GM18861 (cell line): ENCODE results near the gene NGEF.

Experiments used
- ATAC-seq: cut with Tn5 transposase; IDR thresholded peaks from one replicate; pipeline ENCODE4 v1.9.1; 2021; ENCODE audit not compliant: unreplicated experiment

The NGEF gene

DNA sequence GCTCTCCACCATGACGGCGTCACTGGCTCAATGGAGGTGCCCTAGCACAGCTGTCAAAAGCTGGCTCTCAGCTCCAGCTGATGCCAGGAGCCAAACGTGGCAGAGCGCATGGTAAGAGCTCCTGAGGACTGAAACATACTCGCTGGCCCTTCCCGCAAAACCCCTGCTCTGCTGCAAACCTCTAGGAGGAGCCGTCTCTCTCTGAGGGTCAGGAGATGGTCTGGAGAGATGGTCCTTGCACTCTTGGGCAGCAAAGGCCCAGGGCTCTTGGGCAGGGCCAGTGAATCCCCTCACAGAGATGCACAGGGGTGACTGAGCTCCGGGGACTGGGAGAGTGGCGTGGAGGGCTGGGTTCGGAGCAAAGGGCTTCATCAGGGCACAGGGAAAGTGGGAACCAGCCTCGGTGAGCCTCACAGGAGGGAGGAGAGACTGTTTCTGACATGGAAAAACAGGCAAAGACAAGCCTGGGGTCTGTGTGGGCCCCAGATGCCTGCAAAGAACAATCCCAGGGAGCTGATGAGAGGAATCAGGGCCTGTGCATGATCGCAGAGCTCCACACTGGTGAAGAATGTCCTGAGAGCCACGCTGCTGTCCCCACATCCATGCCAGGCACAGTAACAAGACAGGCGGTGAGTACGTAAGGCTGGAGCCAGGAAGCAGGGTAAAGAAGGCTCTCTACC, 125.7 kb downstream of the NGEF start:
- ATAC-seq, result no peak

DNA sequence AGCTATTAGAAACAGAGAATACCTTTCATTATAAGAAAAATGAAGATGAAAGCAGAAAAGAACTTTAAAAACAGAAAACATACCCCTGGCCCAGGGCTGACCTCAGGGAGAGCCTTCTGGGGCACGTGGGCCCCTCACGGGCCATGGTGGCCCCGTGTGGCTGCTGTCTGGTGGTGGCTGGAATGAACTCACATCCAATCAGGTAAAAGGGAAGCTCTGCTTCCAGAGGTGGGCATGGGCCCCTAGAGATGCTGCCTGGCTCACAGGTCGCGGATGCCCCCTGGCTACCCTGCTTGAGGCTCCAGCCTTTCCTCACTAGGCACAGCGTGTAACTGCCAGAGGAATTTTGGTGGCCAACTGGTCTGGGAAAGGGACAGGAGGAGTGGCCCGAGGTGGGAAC, 126.4 kb downstream of the NGEF start:
- ATAC-seq, result no peak

DNA sequence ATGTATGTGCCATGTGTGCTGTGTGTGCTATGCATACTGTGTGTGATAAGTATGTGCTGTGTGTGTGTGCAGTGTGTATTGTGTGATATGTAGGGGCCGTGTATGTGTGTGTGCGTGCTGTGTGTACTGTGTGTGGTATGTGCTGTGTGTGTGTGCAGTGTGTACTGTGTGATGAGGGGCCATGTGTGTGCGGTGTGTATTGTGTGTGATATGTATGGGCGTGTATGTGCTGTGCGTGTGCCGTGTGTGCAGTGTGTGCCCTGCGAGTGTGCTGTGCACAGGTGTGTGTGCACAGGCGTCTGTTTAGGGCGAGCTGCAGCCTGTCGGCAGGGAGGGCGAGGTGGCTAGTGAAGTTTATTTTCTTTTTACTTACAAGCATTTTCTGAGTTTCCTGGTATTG, 126.9 kb downstream of the NGEF start:
- ATAC-seq, result no peak

DNA sequence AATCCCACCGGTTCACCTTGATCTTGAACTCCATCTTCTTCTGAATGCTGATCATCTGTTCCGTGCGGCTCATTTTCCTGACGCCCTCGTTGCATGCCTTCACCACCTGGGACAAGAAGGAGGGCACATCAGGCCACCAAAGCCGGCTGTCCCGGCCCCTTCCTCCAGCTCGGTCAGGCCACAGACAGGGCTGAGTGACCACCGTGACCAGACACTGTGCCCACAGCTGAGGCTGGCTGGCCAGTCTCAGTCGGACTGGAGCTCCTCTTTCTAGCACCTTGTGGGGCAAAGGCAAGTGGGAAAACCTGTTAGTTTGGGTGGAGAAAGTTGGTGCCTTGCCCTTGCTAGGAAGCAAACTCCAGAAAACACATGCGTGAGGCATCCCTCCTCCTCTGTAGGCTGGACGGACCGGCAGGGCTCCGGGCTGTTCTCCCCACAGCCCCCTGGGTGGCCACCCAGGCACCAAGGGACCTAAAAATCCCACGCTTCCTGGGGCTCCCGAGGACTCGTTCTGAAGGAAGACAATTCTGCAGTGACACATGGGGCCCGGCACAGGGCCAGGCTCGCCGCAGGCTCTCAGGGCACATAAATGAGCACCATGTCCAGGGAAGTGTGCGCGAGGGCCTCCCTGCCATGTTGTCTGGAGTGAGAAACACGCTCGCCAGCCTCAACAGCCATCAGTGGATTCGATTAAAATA, 127.6 kb downstream of the NGEF start:
- ATAC-seq, result no peak

DNA sequence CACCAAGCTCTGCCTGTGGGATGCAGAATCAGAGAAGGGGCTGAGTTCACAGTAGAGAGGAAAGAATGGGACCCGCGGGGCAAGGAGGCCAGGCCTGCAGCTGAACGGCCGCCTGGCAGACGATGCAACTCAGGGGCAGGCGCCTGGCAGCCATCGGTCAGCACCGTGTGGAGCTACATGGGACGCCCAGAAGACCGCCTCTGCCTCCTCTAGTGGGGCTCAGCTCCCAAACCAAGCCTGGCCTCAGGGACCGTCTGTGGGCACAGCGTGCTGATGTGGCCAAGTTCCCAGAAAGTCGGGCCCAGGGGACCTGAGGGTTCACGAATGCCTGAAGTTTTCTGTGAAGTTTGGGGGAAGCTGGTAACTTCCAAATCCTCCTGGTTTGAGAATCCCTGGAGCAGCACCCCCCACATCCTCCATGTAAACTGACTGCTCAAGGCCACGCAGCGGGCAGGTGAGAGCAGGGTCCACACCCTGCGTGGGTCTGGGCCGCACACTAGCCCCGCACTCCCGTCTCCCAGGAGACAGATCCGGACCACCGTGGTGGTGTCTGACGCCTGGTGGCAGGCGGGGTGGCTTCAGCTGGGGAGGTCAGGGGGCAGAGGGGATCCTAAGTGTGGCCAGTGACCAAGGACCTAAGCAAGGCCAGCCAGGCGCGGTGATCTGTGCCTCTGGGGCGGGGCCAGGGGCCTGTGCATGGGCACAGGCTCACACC, 128.3 kb downstream of the NGEF start:
- ATAC-seq, result no peak

DNA sequence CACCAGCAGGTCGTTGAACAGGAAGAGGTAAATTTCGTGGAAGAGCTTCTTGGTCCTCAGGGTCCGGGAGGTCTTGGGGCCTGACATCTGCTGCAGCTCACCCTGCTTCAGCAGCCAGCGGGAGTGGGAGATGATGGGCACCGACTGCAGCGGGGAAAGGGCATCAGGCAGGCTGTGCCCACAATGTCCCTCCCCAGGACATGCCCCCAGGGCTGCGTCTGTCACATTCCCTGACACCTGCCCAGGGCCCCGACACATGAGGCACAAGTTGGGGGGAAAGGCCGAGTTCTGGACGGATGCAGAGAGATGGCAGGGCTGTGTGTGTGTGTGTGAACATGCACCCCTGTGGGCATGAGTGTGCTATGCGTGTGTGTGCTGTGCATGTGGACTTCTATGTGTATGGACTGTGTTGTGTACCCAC, 129.0 kb downstream of the NGEF start:
- no peak for ATAC-seq

DNA sequence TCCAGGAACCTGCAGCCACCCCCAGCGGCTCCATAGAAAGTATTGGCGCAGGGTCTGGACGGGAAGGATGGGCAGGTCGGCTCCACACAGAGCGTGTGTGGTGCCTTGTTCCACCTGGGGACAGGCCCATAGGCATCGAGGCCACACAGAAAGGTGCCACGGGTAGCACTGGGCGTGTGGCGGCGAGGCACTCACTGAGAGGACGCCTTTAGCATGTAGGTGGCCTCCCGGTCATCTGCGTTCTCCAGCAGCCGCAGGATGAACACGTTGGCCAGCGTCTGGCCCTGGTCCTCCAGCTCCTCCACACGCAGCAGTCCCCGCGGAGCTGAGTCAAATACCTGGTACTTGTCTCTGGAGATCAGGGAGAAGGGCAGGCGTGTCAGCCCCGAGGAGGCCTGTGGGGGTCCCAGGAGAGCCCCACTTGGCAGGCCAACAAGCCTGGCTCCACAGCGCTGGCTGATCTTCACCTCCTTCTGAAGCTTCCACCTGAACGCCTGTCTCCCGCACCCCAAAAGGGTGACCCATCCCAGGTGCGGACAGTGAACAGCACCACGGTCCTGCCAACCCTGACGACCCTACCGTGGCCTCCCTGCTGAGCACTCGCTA, 129.8 kb downstream of the NGEF start:
- ATAC-seq, result no peak

DNA sequence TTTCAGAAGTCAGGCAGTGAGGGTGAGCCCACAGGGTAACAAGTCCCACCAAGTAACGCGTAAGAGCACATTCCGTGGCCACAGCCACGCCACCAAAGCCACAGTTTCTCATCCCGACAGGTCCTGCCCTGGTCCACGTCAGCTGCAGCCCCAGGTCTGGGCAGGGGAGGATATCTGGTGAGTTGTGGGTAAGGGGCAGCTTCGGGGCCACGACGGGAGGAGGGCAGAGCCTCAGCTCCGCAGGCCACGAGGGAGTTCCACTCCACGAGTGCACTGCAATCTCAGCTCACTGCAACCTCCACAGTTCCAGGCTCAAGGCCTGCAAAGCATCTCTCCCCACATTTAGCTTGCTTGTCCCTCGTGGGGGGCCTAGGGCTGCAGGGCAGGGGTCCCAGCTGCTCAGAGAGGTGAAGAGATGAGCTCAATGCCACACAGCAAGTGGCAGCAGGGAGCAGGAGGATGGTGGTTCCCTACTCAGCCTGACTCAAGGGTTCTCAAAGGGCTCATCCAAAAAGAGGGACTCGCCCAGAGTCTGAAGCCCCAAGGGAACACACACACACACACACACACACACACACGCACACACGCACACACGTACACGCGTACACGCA, 130.4 kb downstream of the NGEF start:
- no peak for ATAC-seq

DNA sequence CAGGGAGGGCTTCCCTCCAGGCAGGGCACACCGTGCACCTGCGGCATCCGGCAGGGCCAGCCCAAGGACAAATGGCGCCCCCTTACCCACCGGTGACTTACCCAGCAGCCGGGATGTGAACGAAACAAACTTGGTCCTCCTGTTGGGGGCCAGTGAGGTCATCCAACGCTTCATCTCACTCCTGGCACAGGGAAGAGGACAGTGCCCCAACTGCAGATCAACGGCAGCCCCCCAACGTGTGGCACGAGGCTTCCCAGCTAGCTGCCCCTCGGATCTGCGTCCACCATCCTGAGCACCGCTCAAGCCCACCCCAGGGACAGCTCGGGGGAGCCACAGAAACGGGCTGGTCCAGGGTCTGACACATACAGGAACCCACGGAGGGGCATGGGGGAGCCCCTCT, 131.0 kb downstream of the NGEF start:
- ATAC-seq, result no peak

DNA sequence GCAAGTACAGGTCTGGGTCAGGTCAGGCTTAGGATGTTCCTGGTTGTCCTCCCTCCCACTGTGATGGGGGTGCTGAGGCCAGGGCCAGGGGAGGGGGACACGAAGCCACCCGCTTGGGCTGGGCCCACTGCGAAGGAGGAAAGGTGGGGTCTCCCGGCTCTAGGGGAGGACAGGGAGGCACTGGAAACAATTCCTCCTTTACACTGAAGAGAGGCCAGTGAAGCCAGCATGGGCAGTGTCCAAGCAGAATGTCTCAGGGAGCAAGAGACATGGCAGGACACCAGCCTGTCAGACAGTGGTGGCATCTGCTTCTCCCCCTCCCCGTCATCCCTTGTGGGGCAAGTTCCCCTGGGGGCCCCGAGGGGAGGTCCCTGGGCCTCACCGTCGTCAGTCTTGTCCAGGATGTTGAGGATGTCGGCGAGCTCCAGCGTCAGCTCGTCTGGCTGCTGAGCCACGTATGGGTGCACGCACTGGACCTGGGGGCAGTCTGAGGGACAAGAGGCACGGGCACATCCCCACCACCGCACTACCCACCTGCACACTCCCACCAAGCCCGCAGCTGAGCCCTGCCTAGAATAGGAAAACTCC, 132.2 kb downstream of the NGEF start:
- ATAC-seq, result no peak

DNA sequence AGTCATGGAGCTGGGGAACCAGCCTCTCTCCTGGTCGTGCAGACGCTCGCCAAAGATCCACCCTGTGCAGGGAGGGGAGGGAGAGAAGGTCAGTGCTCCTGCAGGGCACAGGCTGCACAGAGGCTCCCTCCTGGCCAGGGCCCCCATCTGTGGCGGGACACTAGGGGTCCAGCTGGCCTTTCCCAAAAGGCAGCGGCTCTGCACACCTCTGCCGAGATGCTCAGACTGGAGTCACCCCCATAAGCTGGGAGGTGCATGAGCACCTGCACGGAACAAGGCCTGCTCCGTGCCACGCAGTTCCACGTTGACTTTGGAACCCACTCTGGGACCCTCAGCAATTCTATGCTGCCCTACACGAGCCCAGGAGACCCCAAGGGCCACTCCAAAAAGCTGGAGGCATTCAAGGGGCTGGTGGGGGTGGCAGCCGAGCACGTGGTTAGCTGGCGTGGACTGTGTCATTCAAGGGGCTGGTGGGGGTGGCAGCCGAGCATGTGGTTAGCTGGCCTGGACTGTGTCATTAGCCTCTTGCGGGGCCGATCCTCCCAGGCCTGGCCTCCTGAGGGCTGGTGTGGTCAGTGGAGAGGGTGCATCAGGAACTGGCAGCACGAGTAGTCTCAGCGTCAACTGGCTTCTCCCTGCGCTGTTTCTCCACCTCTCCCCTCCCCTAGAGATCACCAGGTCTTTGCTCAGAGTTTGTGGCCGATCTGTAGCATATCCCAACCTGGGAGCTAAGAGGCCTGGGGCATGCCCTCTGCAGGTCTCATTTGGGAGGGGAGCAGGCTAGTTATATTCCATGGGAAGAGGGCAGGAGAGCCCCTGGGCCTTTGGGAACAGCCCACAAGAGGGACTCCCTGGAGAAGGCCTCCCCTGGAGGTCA, 133.2 kb downstream of the NGEF start:
- ATAC-seq, result no peak

DNA sequence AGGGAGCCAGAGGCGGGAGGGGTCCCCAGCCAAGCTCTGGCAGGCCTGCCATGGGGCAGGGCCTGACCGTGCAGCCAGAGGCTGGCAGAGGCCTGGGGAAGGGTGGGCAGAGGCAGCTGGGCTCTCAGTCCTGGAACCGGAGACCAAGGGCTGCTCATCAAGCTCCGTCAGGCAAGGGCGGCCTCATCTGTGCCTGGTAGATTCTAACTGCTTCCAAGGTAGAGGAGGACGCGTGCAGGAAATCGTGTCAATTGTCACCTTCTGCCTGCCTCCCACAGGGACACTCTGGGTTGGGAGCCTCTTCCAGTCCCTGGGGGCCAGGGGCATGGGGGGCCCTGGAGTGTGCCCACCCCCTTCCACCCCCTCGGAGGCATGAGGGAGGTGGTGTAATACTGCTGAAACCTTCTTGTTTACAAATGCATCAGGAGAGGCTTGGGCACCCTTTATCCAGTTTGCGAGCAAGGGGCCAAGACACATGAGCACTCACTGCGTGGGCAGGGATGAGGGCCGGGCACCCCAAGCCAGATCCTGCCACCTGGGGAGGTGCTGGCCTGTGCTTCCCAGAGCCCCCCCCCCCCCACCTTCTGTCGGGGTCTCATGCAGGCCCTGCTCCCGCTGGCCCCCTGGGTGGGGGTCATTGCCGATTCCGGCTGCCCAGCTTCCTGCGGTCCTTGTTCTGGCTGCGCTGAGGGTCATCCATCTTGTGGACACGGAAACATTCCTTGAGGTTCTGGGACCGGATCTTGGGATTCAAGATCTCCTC, 134.0 kb downstream of the NGEF start:
- ATAC-seq, result no peak

DNA sequence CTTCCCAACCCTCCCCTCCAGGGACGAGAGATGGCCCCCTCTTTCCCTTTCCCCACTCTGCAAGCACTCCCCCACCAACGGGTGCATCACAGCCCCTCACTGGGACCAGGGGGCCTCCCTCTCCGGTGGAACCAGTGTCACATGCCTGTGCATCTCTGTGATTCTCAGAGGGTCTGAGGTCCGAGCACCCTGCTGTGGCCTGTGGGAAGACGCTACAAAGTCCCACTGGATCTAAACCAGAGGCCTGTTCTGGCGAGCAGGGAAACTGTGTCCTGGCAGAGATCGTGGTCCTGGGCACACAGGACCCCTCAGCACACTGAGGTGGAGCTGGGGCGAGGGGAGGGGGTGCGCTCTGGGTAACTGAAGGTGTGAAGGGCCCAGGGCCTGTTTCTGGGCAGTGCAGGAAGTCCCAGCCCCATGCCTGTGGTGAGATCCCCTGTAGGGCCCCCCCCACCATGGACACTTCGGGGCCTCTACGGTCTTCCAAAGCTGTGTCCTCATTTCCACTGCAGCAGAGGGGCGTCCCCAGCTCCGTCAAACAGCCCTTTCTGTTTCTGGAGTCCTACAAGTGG, 135.0 kb downstream of the NGEF start:
- ATAC-seq, result no peak

DNA sequence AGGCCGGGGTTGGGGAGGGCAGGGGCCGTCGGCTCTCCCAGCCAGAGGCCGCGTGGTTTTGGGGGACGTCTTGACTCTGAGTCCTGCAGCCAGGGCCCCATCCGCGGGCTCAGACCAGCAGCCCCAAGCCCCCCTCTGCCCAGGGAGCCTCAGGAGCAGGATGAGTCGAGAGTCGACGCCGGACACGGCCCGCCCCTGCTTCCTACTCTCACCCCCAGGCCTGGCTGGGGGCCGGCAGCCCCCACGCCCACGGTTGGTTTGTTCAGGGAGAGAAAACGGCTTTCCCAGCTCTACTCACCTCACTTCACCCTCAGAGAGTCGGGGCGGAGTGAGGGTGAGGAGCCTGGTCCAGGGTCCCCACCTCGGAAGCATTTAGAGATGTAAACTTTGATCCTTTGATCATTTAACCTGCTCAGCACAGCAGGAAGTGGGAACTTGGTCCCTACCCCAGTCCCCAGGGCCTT, 136.0 kb downstream of the NGEF start:
- ATAC-seq, result no peak

DNA sequence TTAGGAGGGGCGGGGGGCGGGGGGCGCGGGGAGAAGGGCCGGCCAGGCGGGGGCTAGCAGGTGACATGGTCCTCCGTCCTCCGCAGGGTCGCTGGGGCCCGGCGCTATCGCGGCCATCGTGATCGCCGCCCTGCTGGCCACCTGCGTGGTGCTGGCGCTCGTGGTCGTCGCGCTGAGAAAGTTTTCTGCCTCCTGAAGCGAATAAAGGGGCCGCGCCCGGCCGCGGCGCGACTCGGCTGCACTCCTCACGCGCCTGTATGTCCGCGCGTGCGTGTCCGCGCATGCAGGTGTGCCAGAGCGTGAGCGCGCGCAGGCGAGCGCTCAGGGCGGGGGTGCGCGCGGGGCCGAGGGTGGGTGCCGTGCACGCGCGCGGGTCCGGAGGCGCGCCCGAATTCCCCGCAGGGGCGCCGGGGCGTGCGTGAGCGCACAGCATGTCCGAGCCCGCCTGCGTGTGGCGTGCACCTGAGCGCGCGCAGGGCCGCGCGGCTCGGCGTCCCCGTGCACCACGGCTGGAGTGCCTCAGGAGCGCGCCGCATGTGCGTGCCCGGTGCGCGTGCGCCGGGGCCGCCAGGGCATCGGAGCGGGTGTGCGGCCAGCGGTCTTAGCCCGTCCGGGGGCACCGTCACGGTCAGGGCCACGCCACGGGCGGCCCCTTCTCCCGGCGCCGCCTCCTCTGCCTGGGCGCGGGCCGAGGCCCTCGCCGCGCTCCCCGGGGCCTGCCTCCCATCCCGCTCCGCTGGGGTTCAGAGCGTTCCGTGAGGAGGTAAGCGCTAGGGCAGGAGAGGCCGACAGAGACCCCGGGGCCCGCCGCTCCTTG, 136.7 kb downstream of the NGEF start:
- ATAC-seq, result no peak

DNA sequence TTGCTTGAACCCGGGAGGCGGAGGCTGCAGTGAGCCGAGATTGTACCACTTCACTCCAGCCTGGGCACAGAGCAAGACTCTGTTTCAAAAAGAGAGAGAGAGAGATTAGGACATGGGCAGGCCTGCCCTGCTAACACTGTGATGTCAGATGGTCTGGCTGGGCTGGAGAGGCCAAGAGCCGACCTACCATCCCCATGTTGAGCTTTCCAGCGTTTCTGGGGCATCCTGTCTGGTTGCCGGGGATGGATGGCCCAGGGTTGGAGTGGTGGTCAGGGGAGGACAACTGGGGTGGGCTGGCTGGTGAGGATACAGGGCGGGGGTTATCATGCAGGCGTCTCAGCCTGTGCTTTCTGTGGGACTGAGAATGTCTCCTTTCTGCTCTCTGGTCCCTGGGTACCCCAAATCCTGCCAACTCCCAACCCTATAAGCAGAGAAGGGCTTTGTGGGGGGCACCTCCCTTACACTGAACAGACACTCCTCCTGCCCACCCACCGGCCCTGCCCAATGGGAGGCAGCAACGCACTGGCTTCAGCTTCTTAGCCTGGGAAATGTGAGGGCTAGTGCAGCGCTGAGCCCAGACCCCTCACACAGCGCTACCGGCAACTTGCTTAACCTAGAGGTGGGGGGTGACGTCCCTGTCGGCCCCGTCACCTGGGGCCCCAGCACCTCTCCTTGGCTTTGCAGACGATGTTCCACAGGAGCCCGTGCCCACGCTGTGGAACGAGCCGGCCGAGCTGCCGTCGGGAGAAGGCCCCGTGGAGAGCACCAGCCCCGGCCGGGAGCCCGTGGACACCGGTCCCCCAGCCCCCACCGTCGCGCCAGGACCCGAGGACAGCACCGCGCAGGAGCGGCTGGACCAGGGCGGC, 137.6 kb downstream of the NGEF start:
- no peak for ATAC-seq

DNA sequence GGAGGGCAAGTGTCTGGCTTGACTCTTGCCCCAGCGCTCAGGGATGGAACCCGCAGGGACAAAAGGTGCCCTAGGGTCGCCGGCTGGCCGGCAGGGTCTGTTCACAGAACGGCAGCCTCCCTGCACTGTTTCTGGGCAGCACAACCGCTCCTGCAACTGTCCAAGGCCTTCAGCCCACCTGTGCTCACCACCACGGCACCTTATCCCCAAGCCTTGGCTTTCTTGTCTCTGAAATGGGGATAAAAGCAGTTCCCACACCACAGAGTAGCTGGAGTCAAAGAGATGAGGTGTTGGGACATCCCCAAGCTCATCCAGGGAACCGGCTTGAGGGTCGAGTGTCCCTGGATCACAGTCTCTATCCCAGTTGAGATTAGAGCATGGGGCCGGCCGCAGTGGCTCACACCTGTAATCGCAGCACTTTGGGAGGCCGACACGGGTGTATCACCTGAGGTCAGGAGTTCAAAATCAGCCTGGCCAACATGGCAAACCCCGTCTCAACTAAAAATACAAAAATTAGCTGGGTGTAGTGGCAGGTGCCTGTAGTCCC, 138.3 kb downstream of the NGEF start:
- no peak for ATAC-seq
